ENCODE results near the gene HIP1.
"Not testable (repeated sequence)": the region's sequence is repeated elsewhere in the genome, so short reads cannot be mapped to it uniquely, and the experiment has no call there.

HIP1 gene

GRCh38 chr7:75572396-75572795, 166.3 kb downstream of the HIP1 start:
- H3K36me3 Mint-ChIP-seq, result peaks cover 0 to 8% of the 10 kb centered on the region in 2 donors
- H3K27me3 Mint-ChIP-seq, result no peaks in the 10 kb centered on the region
- H3K4me3 Mint-ChIP-seq, result no peak overlapping the region
- H3K4me1 Mint-ChIP-seq, result peaks cover 4 to 5% of the 10 kb centered on the region in 2 donors
- no peak for ATAC-seq (replicated peaks)
- H3K9me3 Mint-ChIP-seq, result no peaks in the 10 kb centered on the region
- no peak overlapping the region for H3K27ac Mint-ChIP-seq
- no peak for DNase-seq

- peaks cover 4 to 5% of the 10 kb centered on the region in 2 donors for H3K4me1 Mint-ChIP-seq
- H3K27me3 Mint-ChIP-seq, result no peaks in the 10 kb centered on the region
- H3K4me3 Mint-ChIP-seq, result no peak overlapping the region
- no peak for ATAC-seq (replicated peaks)
- no peak overlapping the region for H3K27ac Mint-ChIP-seq
- no peaks in the 10 kb centered on the region for H3K9me3 Mint-ChIP-seq
- DNase-seq, result no peak
- H3K36me3 Mint-ChIP-seq, result peaks cover 0 to 8% of the 10 kb centered on the region in 2 donors
Measured at GRCh38 chr7:75571209-75571608, 167.5 kb downstream of the HIP1 start.

- not testable (repeated sequence) for H3K9me3 Mint-ChIP-seq, H3K27me3 Mint-ChIP-seq, H3K27ac Mint-ChIP-seq, DNase-seq, H3K36me3 Mint-ChIP-seq, H3K4me3 Mint-ChIP-seq
- peak; percentile 45 to 51 for ATAC-seq (replicated peaks)
- peaks cover 4 to 11% of the 10 kb centered on the region in 2 donors for H3K4me1 Mint-ChIP-seq
Measured at GRCh38 chr7:75569629-75570282, 169.0 kb downstream of the HIP1 start.

GRCh38 chr7:75567948-75568595, 170.7 kb downstream of the HIP1 start:
- no peaks in the 10 kb centered on the region for H3K9me3 Mint-ChIP-seq
- ATAC-seq (replicated peaks) (no peak), DNase-seq (no peak)
- no peaks in the 10 kb centered on the region for H3K27me3 Mint-ChIP-seq
- H3K4me1 Mint-ChIP-seq, result peaks cover 4 to 11% of the 10 kb centered on the region in 2 donors
- H3K36me3 Mint-ChIP-seq, result peaks cover under 1 to 16% of the 10 kb centered on the region in 2 donors
- no peak overlapping the region for H3K4me3 Mint-ChIP-seq
- H3K27ac Mint-ChIP-seq, result no peak overlapping the region

- Mint-ChIP-seq H3K4me3 (no peak overlapping the region), H3K36me3 (peaks cover 17 to 35% of the 10 kb centered on the region in 2 donors), H3K27ac (no peak overlapping the region), H3K27me3 (no peaks in the 10 kb centered on the region), H3K9me3 (peaks cover 1 to 4% of the 10 kb centered on the region in 2 donors), H3K4me1 (peaks cover 4 to 11% of the 10 kb centered on the region in 2 donors)
- ATAC-seq (replicated peaks), result no peak
- DNase-seq, result no peak
Measured at GRCh38 chr7:75565132-75565837, 173.5 kb downstream of the HIP1 start.

- Mint-ChIP-seq H3K27me3 (no peaks in the 10 kb centered on the region), H3K4me1 (peaks cover 0 to 6% of the 10 kb centered on the region in 2 donors), H3K27ac (no peak overlapping the region), H3K9me3 (peaks cover 1 to 4% of the 10 kb centered on the region in 2 donors), H3K36me3 (peaks cover 18 to 32% of the 10 kb centered on the region in 2 donors), H3K4me3 (no peak overlapping the region)
- no peak for ATAC-seq (replicated peaks)
- no peak for DNase-seq
Measured at GRCh38 chr7:75563171-75563570, 175.6 kb downstream of the HIP1 start.

GRCh38 chr7:75559976-75560365, 178.8 kb downstream of the HIP1 start:
- peaks cover 1 to 4% of the 10 kb centered on the region in 2 donors for H3K9me3 Mint-ChIP-seq
- no peak overlapping the region for H3K4me3 Mint-ChIP-seq
- H3K36me3 Mint-ChIP-seq, result peaks cover 23 to 34% of the 10 kb centered on the region in 2 donors
- H3K27me3 Mint-ChIP-seq, result no peaks in the 10 kb centered on the region
- H3K27ac Mint-ChIP-seq, result no peak overlapping the region
- DNase-seq, result no peak
- no peak for ATAC-seq (replicated peaks)
- no peaks in the 10 kb centered on the region for H3K4me1 Mint-ChIP-seq

- Mint-ChIP-seq H3K4me3 (no peak overlapping the region), H3K4me1 (no peaks in the 10 kb centered on the region), H3K36me3 (peaks cover 23 to 34% of the 10 kb centered on the region in 2 donors), H3K27ac (no peak overlapping the region), H3K9me3 (peaks cover 1 to 4% of the 10 kb centered on the region in 2 donors), H3K27me3 (no peaks in the 10 kb centered on the region)
- ATAC-seq (replicated peaks), result no peak
- DNase-seq, result no peak
Measured at GRCh38 chr7:75559355-75559975, 179.3 kb downstream of the HIP1 start.

- peaks cover 17 to 25% of the 10 kb centered on the region in 2 donors for H3K36me3 Mint-ChIP-seq
- H3K4me1 Mint-ChIP-seq; H3K27me3 Mint-ChIP-seq; H3K9me3 Mint-ChIP-seq; H3K4me3 Mint-ChIP-seq; ATAC-seq (replicated peaks); DNase-seq; H3K27ac Mint-ChIP-seq: not testable (repeated sequence)
Measured at GRCh38 chr7:75556835-75557234, 181.9 kb downstream of the HIP1 start.

GRCh38 chr7:75555736-75556135, 183.0 kb downstream of the HIP1 start:
- DNase-seq (no peak), ATAC-seq (replicated peaks) (no peak)
- Mint-ChIP-seq H3K4me1 (no peaks in the 10 kb centered on the region), H3K27ac (no peak overlapping the region), H3K4me3 (no peak overlapping the region), H3K27me3 (no peaks in the 10 kb centered on the region), H3K9me3 (no peaks in the 10 kb centered on the region), H3K36me3 (peaks cover 9 to 17% of the 10 kb centered on the region in 2 donors)

- Mint-ChIP-seq H3K4me1 (no peaks in the 10 kb centered on the region), H3K27ac (no peak overlapping the region)
Measured at GRCh38 chr7:75546237-75547015, 192.3 kb downstream of the HIP1 start.

GRCh38 chr7:75537731-75538130, 201.0 kb downstream of the HIP1 start:
- ATAC-seq (replicated peaks) (no peak), DNase-seq (no peak)
- H3K9me3 Mint-ChIP-seq, result no peaks in the 10 kb centered on the region
- peaks cover 5 to 10% of the 10 kb centered on the region in 2 donors for H3K4me1 Mint-ChIP-seq
- no peaks in the 10 kb centered on the region for H3K27me3 Mint-ChIP-seq
- no peak overlapping the region for H3K27ac Mint-ChIP-seq
- H3K36me3 Mint-ChIP-seq, result peaks cover 5 to 14% of the 10 kb centered on the region in 2 donors
- no peak overlapping the region for H3K4me3 Mint-ChIP-seq

More at GRCh38 chr7:75546237-75547015, 192.3 kb downstream of the HIP1 start:
- Mint-ChIP-seq H3K4me3 (no peak overlapping the region), H3K9me3 (no peaks in the 10 kb centered on the region), H3K36me3 (peaks cover 1 to 10% of the 10 kb centered on the region in 2 donors), H3K27me3 (no peaks in the 10 kb centered on the region)
- DNase-seq (no peak), ATAC-seq (replicated peaks) (no peak)

GRCh38 chr7:75536940-75537538, 201.7 kb downstream of the HIP1 start:
- ATAC-seq (replicated peaks) (no peak), DNase-seq (no peak)
- Mint-ChIP-seq H3K36me3 (peaks cover 5 to 14% of the 10 kb centered on the region in 2 donors), H3K27me3 (no peaks in the 10 kb centered on the region), H3K4me1 (peaks cover 5 to 10% of the 10 kb centered on the region in 2 donors), H3K9me3 (no peaks in the 10 kb centered on the region), H3K4me3 (no peak overlapping the region), H3K27ac (no peak overlapping the region)
